Measurements from ENCODE around the gene SLC44A4. TPM values are rescaled to one million over a fixed set of nuclear protein-coding genes. Genes with fewer than 3 reads are reported as not detected.

SLC44A4 gene
- total and polyA plus RNA-seq, 8 donors, result 9.6 to 78.8 (median 21.1) TPM

DNA sequence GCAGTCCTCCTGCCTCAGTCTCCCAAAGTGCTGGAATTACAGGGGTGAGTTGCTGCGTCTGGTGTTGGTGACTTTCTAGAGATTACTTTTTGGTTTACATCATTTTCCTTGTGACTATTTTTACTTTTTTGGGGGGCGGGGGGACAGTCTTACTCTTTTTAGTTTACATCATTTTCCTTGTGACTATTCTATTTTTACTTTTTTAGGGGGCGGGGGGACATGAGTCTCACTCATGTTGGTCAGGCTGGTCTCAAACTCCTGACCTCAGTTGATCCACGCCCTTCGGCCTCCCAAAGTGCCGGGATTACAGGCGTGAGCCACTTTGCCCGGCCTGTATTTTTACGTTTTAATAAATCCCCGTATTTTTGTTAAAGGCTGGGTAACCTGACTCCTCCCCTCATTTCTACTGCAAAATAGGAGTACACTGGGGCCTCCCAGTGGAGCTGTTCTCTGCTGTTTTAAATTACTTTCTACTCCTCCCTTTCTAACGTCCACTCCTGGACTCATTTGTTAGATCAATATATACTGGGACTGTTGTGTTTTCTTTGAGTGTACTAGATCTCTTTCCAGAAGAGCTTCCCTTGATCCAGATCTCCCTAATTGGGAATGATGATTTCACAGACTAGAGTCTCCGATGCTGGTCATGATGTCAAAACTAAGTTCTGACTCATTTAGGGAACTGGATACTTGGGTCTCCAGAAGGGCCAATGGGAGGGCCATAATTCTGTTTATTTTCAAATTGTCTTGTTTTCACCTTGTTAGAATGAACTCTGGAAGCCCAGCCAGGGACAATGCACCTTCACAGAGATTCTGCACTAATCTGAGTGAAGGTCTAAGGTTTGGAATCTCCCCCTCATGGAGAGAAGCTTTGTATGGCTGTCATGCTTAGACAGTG, 42.1 kb downstream of the SLC44A4 start:
- H3K4me1 ChIP-seq, result peaks cover 38 to 73% of the 10 kb centered on the region in 2 donors
- intact Hi-C loops (cut with DNase I), result no loop called here
- TF ChIP-seq, protein P1, sequence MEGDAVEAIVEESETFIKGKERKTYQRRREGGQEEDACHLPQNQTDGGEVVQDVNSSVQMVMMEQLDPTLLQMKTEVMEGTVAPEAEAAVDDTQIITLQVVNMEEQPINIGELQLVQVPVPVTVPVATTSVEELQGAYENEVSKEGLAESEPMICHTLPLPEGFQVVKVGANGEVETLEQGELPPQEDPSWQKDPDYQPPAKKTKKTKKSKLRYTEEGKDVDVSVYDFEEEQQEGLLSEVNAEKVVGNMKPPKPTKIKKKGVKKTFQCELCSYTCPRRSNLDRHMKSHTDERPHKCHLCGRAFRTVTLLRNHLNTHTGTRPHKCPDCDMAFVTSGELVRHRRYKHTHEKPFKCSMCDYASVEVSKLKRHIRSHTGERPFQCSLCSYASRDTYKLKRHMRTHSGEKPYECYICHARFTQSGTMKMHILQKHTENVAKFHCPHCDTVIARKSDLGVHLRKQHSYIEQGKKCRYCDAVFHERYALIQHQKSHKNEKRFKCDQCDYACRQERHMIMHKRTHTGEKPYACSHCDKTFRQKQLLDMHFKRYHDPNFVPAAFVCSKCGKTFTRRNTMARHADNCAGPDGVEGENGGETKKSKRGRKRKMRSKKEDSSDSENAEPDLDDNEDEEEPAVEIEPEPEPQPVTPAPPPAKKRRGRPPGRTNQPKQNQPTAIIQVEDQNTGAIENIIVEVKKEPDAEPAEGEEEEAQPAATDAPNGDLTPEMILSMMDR (IDR thresholded peaks at IDR 0.05), result no peak

DNA sequence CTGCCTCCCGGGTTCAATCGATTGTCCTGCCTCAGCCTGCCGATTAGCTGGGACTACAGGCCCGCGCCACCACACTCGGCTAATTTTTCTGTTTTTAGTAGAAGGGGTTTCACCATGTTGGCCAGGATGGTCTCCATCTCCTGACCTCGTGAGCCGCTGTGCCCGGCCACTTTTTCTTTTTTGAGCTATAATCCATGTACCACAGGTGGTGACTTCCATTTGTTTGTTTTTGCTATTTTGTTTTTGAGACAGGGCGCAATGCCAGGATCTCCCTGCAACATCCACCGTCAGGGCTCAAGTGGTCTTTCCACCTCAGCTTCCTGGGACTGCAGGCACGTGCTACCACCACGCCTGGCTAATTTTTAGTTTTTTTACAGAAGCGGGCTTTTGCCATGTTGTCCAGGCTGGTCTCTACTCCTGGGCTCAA, 42.7 kb downstream of the SLC44A4 start:
- TF ChIP-seq, protein P1 (IDR thresholded peaks at IDR 0.05), result no peak
- Histone ChIP-seq H3K27ac (peak overlapping the region; percentile 62 to 92), H3K4me3 (peak overlapping the region; percentile 87 to 95), H3K9me3 (no peaks in the 10 kb centered on the region), H3K4me1 (peaks cover 45 to 80% of the 10 kb centered on the region in 2 donors), H3K27me3 (no peaks in the 10 kb centered on the region), H3K36me3 (peaks cover 0 to 44% of the 10 kb centered on the region in 2 donors)
- ATAC-seq (no peak), DNase-seq (peak in 1 of 4 donors; percentile 46)
- intact Hi-C loops (cut with DNase I), result no loop called here

More for the DNA sequence above, 42.1 kb downstream of the SLC44A4 start:
- Histone ChIP-seq H3K27ac (peak overlapping the region; percentile 62 to 92), H3K27me3 (no peaks in the 10 kb centered on the region), H3K36me3 (peaks cover 0 to 50% of the 10 kb centered on the region in 2 donors), H3K4me3 (peak overlapping the region; percentile 87 to 95), H3K9me3 (no peaks in the 10 kb centered on the region)
- ATAC-seq, result no peak
- DNase-seq, result no peak

DNA sequence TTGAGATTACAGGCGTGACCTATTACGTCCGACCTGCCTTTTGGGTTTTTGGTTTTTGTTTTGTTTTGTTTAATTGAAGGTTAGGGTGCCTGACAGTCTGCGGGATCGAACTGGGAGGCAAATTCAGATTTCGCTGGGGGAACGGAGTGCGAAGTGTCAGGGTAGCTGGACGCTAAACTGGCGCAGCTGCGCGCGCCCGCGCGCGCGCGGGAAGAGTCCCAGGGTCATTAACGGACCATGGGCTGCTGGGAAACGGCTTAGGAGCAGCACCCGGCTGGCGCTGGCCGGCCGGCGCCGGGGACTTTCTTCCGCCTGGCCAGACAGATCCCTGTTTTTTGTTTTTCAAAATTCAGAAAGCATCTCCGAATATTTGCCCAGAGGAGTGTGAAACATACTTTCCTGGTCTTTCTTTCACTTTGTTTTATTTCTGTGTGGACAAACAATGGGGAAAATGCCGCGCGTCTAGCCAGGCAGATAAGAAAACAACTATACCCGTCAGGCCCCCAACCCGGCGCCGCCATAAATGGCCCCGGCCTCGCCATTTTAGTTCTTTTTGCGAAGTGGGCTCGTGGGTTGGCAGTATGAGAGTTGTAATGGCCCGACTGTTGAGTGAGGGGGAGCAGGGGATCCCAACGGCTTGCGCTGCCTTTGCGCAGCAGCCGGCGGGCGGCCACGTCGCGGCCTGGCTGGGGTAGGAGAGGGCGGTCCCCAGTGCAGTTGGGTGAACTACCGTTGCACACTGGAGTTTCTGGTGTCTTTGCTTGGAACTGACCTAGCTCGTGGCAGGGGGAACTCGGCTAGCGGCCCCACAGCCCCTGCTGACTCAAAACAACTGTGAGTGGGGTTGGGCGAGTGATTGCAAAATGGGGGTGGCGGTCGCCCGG, 44.2 kb downstream of the SLC44A4 start:
- H3K9me3 ChIP-seq, result no peaks in the 10 kb centered on the region
- H3K36me3 ChIP-seq, result peaks cover 0 to 29% of the 10 kb centered on the region in 2 donors
- peak; percentile 89 to 96 (median 94) for DNase-seq
- ATAC-seq, result peak; percentile 75
- TF ChIP-seq, protein P1 (IDR thresholded peaks at IDR 0.05), result no peak
- H3K4me3 ChIP-seq, result peak overlapping the region; percentile 87 to 95
- H3K27ac ChIP-seq, result peak overlapping the region; percentile 92 to 94
- no peaks in the 10 kb centered on the region for H3K27me3 ChIP-seq
- intact Hi-C loops (cut with DNase I), result no loop called here
- H3K4me1 ChIP-seq, result peaks cover 48 to 80% of the 10 kb centered on the region in 2 donors

DNA sequence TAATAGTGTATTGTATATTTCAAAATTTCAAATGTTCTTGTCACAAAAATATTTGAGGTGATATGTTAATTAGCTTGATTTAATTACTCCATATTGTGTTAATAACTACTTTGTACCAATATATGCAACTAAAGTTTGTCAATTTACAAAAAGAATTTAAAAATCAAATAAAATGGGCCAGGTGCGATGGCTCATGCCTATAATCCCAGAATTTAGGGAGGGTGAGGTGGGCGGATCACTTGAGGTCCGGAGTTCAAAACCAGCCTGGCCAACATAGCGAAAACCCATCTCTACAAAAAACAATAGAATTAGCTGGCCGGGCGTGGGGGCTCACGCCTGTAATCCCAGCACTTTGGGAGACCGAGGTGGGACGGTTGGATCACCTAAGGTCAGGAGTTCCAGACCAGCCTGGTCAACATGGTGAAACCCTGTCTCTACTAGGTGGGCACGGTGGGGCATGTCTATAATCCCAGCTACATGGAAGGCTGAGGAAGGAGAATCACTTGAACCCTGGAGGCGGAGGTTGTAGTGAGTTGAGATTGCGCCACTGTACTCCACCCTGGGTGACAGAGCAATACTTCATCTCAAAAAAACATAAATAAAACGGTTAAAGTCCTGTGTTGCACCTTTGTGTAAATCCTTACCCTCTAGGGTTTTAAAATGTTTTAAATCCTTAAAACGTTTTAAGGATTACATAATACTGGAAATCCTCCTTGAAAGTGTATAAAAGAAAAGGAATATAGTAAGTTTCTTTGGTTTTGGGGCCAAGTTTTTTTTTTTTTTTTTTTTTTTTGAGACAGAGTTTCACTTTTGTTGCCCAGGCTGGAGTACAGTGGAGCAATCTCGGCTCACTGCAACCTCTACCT, 47.2 kb downstream of the SLC44A4 start:
- Histone ChIP-seq H3K4me3 (peak overlapping the region; percentile 42 to 56), H3K9me3 (no peaks in the 10 kb centered on the region), H3K36me3 (no peaks in the 10 kb centered on the region), H3K4me1 (peaks cover 24 to 52% of the 10 kb centered on the region in 2 donors), H3K27me3 (no peaks in the 10 kb centered on the region), H3K27ac (peak overlapping the region; percentile 84 to 92)
- TF ChIP-seq, protein P1 (IDR thresholded peaks at IDR 0.05), result no peak
- intact Hi-C loops (cut with DNase I), result no loop called here
- DNase-seq, result peak in 1 of 4 donors; percentile 50
- ATAC-seq, result no peak
